ENCODE results near the gene MTMR12. TPM values are rescaled to one million over a fixed set of nuclear protein-coding genes. Genes with fewer than 3 reads are reported as not detected.
A peak's percentile ranks its signal among the peaks of the same experiment; 100 is the strongest.

Gene MTMR12
- total and polyA plus RNA-seq, 2 donors from 2014 or later: 9.3 to 52.8 TPM

- peak overlapping the region in 1 of 3 donors; percentile 18 for H3K4me3 ChIP-seq (ENCODE audit: low read length in 3 of 3)
- peak in 2 of 5 donors; percentile 61 to 68 for DNase-seq
- H3K27ac ChIP-seq (ENCODE audit: low read depth in 2 of 2, low read length in 2 of 2): peak overlapping the region; percentile 74 to 93
- FAIRE-seq: peak; percentile 47
- no peaks in the 10 kb centered on the region for H3K36me3 ChIP-seq (ENCODE audit: control insufficient read depth in 2 of 3, insufficient read depth in 3 of 3, low read length in 3 of 3)
- no peaks in the 10 kb centered on the region for H3K27me3 ChIP-seq (ENCODE audit: control insufficient read depth, insufficient read depth, low read length)
- intact Hi-C loops (cut with DNase I): no loop called here
- H3K9me3 ChIP-seq (ENCODE audit: control insufficient read depth in 2 of 3, insufficient read depth in 1 of 3, low read length in 3 of 3): no peaks in the 10 kb centered on the region
- TF ChIP-seq, protein P1, sequence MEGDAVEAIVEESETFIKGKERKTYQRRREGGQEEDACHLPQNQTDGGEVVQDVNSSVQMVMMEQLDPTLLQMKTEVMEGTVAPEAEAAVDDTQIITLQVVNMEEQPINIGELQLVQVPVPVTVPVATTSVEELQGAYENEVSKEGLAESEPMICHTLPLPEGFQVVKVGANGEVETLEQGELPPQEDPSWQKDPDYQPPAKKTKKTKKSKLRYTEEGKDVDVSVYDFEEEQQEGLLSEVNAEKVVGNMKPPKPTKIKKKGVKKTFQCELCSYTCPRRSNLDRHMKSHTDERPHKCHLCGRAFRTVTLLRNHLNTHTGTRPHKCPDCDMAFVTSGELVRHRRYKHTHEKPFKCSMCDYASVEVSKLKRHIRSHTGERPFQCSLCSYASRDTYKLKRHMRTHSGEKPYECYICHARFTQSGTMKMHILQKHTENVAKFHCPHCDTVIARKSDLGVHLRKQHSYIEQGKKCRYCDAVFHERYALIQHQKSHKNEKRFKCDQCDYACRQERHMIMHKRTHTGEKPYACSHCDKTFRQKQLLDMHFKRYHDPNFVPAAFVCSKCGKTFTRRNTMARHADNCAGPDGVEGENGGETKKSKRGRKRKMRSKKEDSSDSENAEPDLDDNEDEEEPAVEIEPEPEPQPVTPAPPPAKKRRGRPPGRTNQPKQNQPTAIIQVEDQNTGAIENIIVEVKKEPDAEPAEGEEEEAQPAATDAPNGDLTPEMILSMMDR (IDR thresholded peaks at IDR 0.05; ENCODE audit: borderline replicate concordance, extremely low read depth, insufficient read depth): no peak
- peaks cover 0 to 37% (median 19%) of the 10 kb centered on the region in 3 donors for H3K4me1 ChIP-seq (ENCODE audit: control insufficient read depth in 2 of 3, insufficient read depth in 2 of 3, low read depth in 1 of 3, low read length in 3 of 3)
- H3K9ac ChIP-seq (ENCODE audit: low read length in 3 of 3): peak overlapping the region in 1 of 3 donors; percentile 42
Measured at GRCh38 chr5:32302835-32303754, 9.6 kb downstream of the MTMR12 start.

DNA sequence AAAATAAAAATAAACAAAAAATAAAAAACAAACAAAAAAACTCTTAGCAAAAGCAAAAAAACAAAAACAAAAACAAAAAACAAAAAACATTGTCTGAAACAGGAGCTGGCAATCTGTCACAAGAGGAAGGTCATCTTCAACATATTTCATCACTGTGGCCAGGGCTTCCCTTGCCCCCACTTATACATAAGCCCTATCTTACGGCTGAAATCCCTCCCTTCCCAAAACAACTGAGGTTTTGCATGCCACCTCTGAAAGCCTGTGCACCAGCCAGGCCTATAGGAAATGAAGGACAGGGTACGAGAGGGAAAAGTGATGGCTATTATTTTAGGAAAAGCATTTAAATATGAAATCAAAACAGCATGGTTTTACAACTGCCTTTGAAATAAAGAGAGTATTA is 10.8 kb downstream of the MTMR12 start:
- peak overlapping the region; percentile 18 to 74 for H3K27ac ChIP-seq (ENCODE audit: low read depth in 2 of 2, low read length in 2 of 2)
- H3K27me3 ChIP-seq (ENCODE audit: control insufficient read depth, insufficient read depth, low read length): no peaks in the 10 kb centered on the region
- no peak for DNase-seq
- H3K9ac ChIP-seq (ENCODE audit: low read length in 3 of 3): peak overlapping the region in 1 of 3 donors; percentile 36
- H3K36me3 ChIP-seq (ENCODE audit: control insufficient read depth in 2 of 3, insufficient read depth in 3 of 3, low read length in 3 of 3): no peaks in the 10 kb centered on the region
- FAIRE-seq: no peak
- no peaks in the 10 kb centered on the region for H3K9me3 ChIP-seq (ENCODE audit: control insufficient read depth in 2 of 3, insufficient read depth in 1 of 3, low read length in 3 of 3)
- intact Hi-C loops (cut with DNase I): no loop called here
- no peak overlapping the region for H3K4me3 ChIP-seq (ENCODE audit: low read length in 3 of 3)
- peaks cover 0 to 43% (median 20%) of the 10 kb centered on the region in 3 donors for H3K4me1 ChIP-seq (ENCODE audit: control insufficient read depth in 2 of 3, insufficient read depth in 2 of 3, low read depth in 1 of 3, low read length in 3 of 3)
- TF ChIP-seq, protein P1 (IDR thresholded peaks at IDR 0.05; ENCODE audit: borderline replicate concordance, extremely low read depth, insufficient read depth): no peak

GRCh38 chr5:32299059-32299677 is 13.6 kb downstream of the MTMR12 start:
- no peak for FAIRE-seq
- H3K4me1 ChIP-seq (ENCODE audit: control insufficient read depth in 2 of 3, insufficient read depth in 2 of 3, low read depth in 1 of 3, low read length in 3 of 3): peaks cover 0 to 41% (median 20%) of the 10 kb centered on the region in 3 donors
- intact Hi-C loops (cut with DNase I): no loop called here

More at GRCh38 chr5:32299059-32299677, 13.6 kb downstream of the MTMR12 start:
- Histone ChIP-seq H3K27ac (ENCODE audit: low read depth in 2 of 2, low read length in 2 of 2) (no peak overlapping the region), H3K4me3 (ENCODE audit: low read length in 3 of 3) (no peak overlapping the region), H3K9me3 (ENCODE audit: control insufficient read depth in 2 of 3, insufficient read depth in 1 of 3, low read length in 3 of 3) (no peaks in the 10 kb centered on the region), H3K9ac (ENCODE audit: low read length in 3 of 3) (no peak overlapping the region), H3K27me3 (ENCODE audit: control insufficient read depth, insufficient read depth, low read length) (no peaks in the 10 kb centered on the region), H3K36me3 (ENCODE audit: control insufficient read depth in 2 of 3, insufficient read depth in 3 of 3, low read length in 3 of 3) (peaks cover 0 to 5% (median 2%) of the 10 kb centered on the region in 3 donors)
- TF ChIP-seq, protein P1 (IDR thresholded peaks at IDR 0.05; ENCODE audit: borderline replicate concordance, extremely low read depth, insufficient read depth): no peak
- no peak for DNase-seq

All from kidney (tissue), 14 donors.